SK-N-SH treated with all-trans-retinoic acid at 6 μM for 48 hours (cell line): ENCODE measurements around the gene MILR1.

Source experiments
- ATAC-seq: fragments of 200-7000 bp; cut with Tn5 transposase; 3 replicates; pipeline ENCODE4 v1.9.1; 2020; ENCODE audit warnings: mild to moderate bottlenecking, moderate library complexity
- ARNTL ChIP-seq: fragments of 450-650 bp; formaldehyde crosslinking; IDR thresholded peaks from 2 replicates; pipeline ENCODE4 v1.5.0; 2020; ENCODE audit warnings: low read depth, mild to moderate bottlenecking, moderate library complexity, borderline replicate concordance
- BACH2 ChIP-seq: fragments of 250-450 bp; sonication (Bioruptor Pico); IDR thresholded peaks from 2 replicates; pipeline ENCODE4 v1.9.0; 2021; ENCODE audit warnings: mild to moderate bottlenecking, borderline replicate concordance
- CSDC2 ChIP-seq: fragments of 250-450 bp; sonication (Bioruptor Pico); IDR thresholded peaks from 2 replicates; pipeline ENCODE4 v1.5.0; 2020; ENCODE audit warnings: mild to moderate bottlenecking, moderate library complexity
- ESRRG ChIP-seq: fragments of 250-450 bp; sonication (Bioruptor Pico); IDR thresholded peaks from 2 replicates; pipeline ENCODE4 v1.6.1; 2021; ENCODE audit warnings: mild to moderate bottlenecking
- GLIS3 ChIP-seq: fragments of 250-450 bp; sonication (Bioruptor Pico); IDR thresholded peaks from 2 replicates; pipeline ENCODE4 v1.5.0; 2020; ENCODE audit warnings: mild to moderate bottlenecking, moderate library complexity
- ISL1 ChIP-seq: fragments of 250-450 bp; sonication (Bioruptor Pico); IDR thresholded peaks from 2 replicates; pipeline ENCODE4 v2.1.2; 2022; ENCODE audit warnings: mild to moderate bottlenecking, moderate library complexity
- OSR1 ChIP-seq: fragments of 250-450 bp; sonication (Bioruptor Pico); IDR thresholded peaks from 2 replicates; pipeline ENCODE4 v1.8.0; 2022; ENCODE audit warnings: moderate library complexity, mild to moderate bottlenecking, inconsistent platforms
- PPARA ChIP-seq: fragments of 250-450 bp; sonication (Bioruptor Pico); IDR thresholded peaks from 2 replicates; pipeline ENCODE4 v1.5.0; 2020; ENCODE audit warnings: mild to moderate bottlenecking, borderline replicate concordance
- RARB ChIP-seq: fragments of 250-450 bp; sonication (Bioruptor Pico); IDR thresholded peaks from 2 replicates; pipeline ENCODE4 v1.8.0; 2021; ENCODE audit warnings: mild to moderate bottlenecking, moderate library complexity
- SNAI2 ChIP-seq: fragments of 250-450 bp; sonication (Bioruptor Pico); IDR thresholded peaks from 2 replicates; pipeline ENCODE4 v1.5.0; 2020; ENCODE audit warnings: mild to moderate bottlenecking, moderate library complexity
- TCF4 ChIP-seq: fragments of 250-450 bp; sonication (Bioruptor Pico); IDR thresholded peaks from 2 replicates; pipeline ENCODE4 v1.8.0; 2021; ENCODE audit warnings: mild to moderate bottlenecking, moderate library complexity, borderline replicate concordance
- TOX ChIP-seq: fragments of 250-450 bp; sonication (Bioruptor Pico); IDR thresholded peaks from 2 replicates; pipeline ENCODE4 v1.8.0; 2021; ENCODE audit warnings: mild to moderate bottlenecking, moderate library complexity, borderline replicate concordance
- ZC3H10 ChIP-seq: fragments of 250-450 bp; sonication (Bioruptor Pico); IDR thresholded peaks from 2 replicates; pipeline ENCODE4 v1.5.1; 2021; ENCODE audit warnings: mild to moderate bottlenecking, moderate library complexity
- ZFP3 ChIP-seq: fragments of 250-450 bp; sonication (Bioruptor Pico); IDR thresholded peaks from 2 replicates; pipeline ENCODE4 v1.5.0; 2020; ENCODE audit warnings: mild to moderate bottlenecking, moderate library complexity
- ZNF70 ChIP-seq: fragments of 450-650 bp; formaldehyde crosslinking; IDR thresholded peaks from 2 replicates; pipeline ENCODE4 v1.5.0; 2020; ENCODE audit warnings: mild to moderate bottlenecking, moderate library complexity
- ZNF8 ChIP-seq: fragments of 450-650 bp; formaldehyde crosslinking; IDR thresholded peaks from 2 replicates; pipeline ENCODE4 v1.5.0; 2020; ENCODE audit warnings: mild to moderate bottlenecking, moderate library complexity
- TF ChIP-seq, protein P1 (sequence below): fragments of 250-450 bp; sonication (Bioruptor Pico); IDR thresholded peaks from 2 replicates; pipeline ENCODE4 v1.8.0; 2020; ENCODE audit warnings: mild to moderate bottlenecking, moderate library complexity, borderline replicate concordance
- TF ChIP-seq, protein P2 (sequence below): fragments of 250-450 bp; sonication (Bioruptor Pico); IDR thresholded peaks from 2 replicates; pipeline ENCODE4 v1.8.0; 2021; ENCODE audit warnings: low read depth, mild to moderate bottlenecking, moderate library complexity, borderline replicate concordance

The MILR1 gene

DNA sequence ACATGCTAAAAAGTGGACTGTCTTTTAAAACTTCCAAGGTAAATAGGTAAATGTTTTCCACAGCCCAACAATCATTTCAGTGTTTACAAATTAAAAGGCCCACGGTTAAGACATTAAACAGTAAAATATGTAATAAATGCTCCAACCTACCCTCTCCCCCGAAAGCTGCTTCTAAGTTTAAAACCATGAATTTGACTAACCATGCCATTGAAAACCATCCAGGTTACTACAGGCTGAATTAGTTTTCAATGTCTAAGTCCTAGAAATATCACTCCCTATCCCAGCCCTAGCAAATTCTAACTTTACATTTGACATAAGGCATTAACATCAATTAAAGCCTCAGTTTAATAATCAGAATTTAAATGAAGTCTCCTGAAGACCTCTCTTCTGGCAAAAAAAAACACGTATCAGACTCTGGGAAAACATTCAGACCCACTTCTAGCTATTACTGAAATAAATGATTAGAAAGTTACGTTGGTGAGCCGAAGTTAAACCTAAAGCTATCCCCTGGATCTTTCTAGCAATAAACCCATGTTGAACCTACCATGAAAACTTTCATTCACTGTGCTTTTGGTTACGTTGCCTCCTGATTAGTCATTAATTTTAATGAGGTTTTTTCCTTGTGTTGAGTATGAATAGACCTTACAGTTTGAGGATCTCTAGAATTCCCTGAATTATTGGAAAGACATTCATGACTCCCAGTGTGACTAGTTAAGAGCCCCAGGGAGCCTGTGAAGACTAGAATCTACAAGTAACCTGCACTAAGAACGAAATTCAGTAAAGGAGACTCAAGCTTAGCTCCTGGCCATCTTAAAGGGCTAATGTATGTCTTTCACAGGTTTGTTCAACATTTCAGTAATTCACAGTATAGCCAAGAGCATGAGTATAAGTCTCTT lies 49.6 kb downstream of the MILR1 start (continued):
- TF ChIP-seq, protein P1, sequence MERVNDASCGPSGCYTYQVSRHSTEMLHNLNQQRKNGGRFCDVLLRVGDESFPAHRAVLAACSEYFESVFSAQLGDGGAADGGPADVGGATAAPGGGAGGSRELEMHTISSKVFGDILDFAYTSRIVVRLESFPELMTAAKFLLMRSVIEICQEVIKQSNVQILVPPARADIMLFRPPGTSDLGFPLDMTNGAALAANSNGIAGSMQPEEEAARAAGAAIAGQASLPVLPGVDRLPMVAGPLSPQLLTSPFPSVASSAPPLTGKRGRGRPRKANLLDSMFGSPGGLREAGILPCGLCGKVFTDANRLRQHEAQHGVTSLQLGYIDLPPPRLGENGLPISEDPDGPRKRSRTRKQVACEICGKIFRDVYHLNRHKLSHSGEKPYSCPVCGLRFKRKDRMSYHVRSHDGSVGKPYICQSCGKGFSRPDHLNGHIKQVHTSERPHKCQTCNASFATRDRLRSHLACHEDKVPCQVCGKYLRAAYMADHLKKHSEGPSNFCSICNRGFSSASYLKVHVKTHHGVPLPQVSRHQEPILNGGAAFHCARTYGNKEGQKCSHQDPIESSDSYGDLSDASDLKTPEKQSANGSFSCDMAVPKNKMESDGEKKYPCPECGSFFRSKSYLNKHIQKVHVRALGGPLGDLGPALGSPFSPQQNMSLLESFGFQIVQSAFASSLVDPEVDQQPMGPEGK (CRISPR knock-in tag): peak; percentile 89
- TF ChIP-seq PPARA (CRISPR knock-in tag): peak; percentile 52; the same call in 1 of the 2 replicates

DNA sequence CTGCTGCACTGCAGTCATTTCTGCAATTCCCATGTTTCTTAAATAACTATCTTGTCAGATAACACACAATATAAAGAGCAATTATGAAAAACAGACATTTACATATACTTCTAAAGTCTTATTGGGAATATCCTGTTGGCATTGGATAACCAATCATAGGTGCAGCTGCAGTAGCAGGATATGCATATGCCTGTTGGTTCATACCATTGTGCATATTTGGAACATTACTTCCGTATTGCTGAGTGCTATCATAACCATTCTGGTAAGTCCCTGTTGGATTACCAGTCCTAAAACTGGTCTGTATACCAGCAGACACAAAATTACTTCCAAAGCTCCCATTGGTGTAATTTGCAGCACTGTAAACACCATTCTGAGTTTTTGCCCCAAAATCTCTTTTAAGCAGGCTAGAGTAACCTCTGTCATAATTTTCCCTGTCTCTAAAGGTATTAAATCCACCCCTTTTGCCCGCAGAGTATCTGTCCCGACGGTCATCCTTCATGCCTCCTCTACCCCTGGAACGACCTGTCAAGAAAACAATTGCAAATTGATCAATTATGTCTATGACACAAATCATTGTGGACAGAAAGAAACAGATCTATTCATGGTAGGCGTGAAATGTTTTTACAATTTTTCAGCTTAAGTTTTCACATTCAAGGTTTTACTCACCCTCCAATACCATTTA lies 51.0 kb downstream of the MILR1 start:
- TF ChIP-seq RARB (CRISPR knock-in tag) (no peak), GLIS3 (CRISPR knock-in tag) (0 out of 2 replicates have a peak, but pooled peaks have one; percentile 54), BACH2 (CRISPR knock-in tag) (no peak), ARNTL (0 out of 2 replicates have a peak, but pooled peaks have one; percentile 5), ZC3H10 (no peak; the same call in 1 of the 2 replicates), ZNF8 (peak; percentile 11; the same call in 1 of the 2 replicates), TOX (CRISPR knock-in tag) (0 out of 2 replicates have a peak, but pooled peaks have one; percentile 7)
- no peak for ATAC-seq

DNA sequence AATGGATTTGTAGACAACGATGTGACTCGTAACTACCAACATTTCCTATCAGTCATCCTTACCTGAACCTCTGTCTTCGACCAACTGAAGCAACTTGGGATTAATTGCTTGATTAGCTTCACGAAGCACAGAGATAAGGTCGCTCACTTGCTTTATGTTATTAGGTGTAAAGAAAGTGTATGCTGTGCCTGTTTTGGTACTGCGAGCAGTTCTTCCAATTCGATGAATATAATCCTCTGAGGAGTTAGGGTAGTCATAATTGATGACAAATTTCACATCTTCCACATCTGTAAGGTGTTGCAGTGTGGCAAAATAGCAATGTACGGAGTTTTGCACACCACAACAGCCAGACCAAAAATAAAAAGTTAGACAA lies 51.6 kb downstream of the MILR1 start:
- no peak for ATAC-seq
- TF ChIP-seq ARNTL (no peak), ZC3H10 (no peak), CSDC2 (CRISPR knock-in tag) (no peak), BACH2 (CRISPR knock-in tag) (no peak), GLIS3 (CRISPR knock-in tag) (no peak), ZFP3 (CRISPR knock-in tag) (no peak)

DNA sequence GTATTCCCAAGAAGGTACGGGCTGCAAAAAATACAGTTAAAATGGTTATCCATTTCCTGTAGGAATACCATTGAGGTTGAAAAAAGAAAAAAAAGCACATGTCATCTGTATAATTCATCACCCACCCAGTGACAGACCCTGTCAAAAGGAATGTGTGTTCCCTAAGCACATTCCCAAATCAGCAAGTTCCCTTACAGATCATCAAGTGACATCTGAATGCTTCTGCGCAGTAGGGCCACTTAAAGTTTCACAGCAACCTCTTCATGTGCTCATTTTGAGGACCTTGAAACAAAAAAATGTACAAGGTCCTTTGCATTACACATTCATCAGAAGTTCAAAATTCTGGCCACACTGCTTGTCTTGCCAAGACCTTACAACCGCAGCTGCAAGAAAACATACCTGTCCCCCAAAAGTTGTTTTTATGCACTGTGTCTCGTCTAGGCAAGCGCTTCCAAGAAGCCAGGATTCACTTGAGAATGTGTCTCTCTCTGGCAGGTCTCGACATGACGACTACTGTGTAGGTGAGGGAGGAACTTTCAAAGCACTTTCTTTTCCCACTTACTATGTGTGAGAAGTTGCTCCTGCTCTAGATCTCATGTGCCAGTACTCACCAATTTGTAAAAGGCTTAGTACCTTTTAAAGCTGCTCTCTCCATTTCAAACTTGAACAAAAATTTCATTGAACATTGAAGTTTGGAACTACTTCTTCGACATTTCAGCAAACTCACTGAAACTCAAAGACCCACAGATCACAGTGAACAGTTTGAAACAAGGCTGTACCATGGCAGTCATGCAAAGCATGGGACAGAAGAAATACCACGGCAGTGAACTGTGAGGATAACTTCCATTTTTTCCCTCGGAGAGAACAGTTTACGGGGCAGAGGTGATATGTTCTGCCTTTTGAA lies 52.2 kb downstream of the MILR1 start:
- TF ChIP-seq ZNF8 (no peak), ARNTL (peak; percentile 20; the same call in 1 of the 2 replicates)
- ATAC-seq: no peak

DNA sequence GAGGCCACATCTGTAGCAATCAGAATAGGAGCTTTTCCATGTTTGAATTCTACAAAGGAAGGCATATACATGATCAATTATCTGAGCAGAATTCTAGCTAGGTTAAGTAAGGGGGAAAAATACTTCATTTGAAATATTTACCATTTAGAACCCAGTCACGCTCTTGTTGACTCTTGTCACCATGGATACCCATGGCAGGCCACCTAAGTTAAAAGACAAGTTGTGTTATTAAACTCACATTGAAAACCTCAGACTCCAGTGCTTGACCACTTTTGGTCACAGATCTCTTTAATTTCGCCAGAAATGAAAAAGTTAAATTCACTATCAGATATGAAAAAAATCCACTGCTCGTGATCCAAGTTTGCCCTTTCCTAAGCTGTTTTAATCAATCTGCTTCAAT lies 53.1 kb downstream of the MILR1 start:
- TF ChIP-seq GLIS3 (CRISPR knock-in tag) (no peak), ESRRG (CRISPR knock-in tag) (no peak), ISL1 (no peak), ZNF70 (CRISPR knock-in tag) (no peak), TCF4 (CRISPR knock-in tag) (no peak), ZC3H10 (no peak)
- TF ChIP-seq, protein P1 (CRISPR knock-in tag): no peak
- ATAC-seq: no peak

DNA sequence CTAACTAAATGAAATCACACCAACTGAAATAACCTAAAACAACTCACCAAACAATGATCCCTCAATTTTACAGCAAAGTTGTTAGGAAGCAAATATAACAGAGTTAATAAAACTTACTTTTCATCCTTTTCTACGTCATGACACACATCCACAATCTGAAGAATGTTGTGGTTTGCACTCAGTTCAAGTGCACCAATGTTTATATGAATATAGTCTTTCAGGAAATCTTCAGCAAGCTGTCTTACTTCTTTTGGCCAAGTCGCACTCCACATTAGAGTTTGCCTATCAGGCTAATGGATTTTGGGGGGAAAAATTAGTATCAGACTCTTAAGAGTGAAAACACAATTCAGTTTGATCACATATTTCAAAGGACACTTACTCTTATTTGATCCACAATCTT lies 53.9 kb downstream of the MILR1 start:
- no peak for ATAC-seq
- no peak for TF ChIP-seq ESRRG (CRISPR knock-in tag)
- no peak for TF ChIP-seq CSDC2 (CRISPR knock-in tag)

DNA sequence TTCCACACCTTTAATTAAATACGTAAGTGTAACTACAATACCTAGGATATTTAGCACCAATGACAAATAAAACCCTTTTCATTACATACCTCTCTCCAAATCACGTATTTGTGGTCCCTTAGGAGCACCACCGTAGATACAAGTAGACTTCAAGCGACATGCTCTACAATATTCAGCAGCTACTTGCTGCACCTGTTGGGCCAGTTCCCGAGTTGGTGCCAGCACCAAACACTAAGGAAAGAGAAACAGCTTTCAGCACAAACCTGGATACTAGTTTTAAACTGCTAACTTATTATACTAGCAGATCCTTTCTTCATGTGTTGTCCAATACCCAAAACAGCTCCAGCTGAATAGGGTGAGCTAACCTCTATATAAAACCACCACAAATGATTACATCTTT lies 54.4 kb downstream of the MILR1 start:
- no peak for ATAC-seq
- 0 out of 2 replicates have a peak, but pooled peaks have one; percentile 52 for TF ChIP-seq RARB (CRISPR knock-in tag)
- TF ChIP-seq, protein P2, sequence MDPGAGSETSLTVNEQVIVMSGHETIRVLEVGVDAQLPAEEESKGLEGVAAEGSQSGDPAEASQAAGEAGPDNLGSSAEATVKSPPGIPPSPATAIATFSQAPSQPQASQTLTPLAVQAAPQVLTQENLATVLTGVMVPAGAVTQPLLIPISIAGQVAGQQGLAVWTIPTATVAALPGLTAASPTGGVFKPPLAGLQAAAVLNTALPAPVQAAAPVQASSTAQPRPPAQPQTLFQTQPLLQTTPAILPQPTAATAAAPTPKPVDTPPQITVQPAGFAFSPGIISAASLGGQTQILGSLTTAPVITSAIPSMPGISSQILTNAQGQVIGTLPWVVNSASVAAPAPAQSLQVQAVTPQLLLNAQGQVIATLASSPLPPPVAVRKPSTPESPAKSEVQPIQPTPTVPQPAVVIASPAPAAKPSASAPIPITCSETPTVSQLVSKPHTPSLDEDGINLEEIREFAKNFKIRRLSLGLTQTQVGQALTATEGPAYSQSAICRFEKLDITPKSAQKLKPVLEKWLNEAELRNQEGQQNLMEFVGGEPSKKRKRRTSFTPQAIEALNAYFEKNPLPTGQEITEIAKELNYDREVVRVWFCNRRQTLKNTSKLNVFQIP (CRISPR knock-in tag): 0 out of 2 replicates have a peak, but pooled peaks have one; percentile 38
- 0 out of 2 replicates have a peak, but pooled peaks have one; percentile 11 for TF ChIP-seq TOX (CRISPR knock-in tag)
- TF ChIP-seq ARNTL: no peak
- TF ChIP-seq SNAI2 (CRISPR knock-in tag): no peak
- no peak for TF ChIP-seq OSR1 (CRISPR knock-in tag)
- TF ChIP-seq, all 23 proteins: peak for 3
